ENCODE measurements around the gene DIAPH1.

DIAPH1 gene

DNA sequence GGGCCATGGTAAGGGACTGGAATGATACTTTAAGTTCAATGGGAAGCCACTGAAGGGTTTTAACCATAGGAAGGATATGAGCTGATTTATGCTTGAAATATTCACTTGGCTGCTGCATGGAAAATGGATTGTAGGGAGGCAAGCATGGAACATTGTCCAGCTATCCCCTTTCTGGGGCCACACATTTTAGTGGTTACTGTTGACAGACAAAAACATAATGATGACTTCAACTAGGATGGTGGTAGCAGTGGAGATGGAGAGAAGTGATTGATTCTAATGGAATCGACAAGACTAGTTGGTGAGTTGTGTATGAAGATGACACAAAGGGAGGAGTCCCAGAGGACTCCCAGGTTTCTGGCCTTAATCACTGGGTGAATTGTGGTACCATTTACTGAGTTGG lies 38.6 kb upstream of the DIAPH1 start:
- H3K4me2 ChIP-seq (ENCODE audit: low read depth, low read length, poor library complexity, severe bottlenecking) = no peak overlapping the region
- no peaks in the 10 kb centered on the region for H3K27me3 ChIP-seq (ENCODE audit: insufficient read depth, low read length, poor library complexity, severe bottlenecking)
- H3F3A ChIP-seq (ENCODE audit: low read depth) = no peaks in the 10 kb centered on the region
- no peaks in the 10 kb centered on the region for H3K4me1 ChIP-seq (ENCODE audit: insufficient read depth, low read length, poor library complexity, severe bottlenecking)
- no peak overlapping the region for H3K4me3 ChIP-seq (ENCODE audit: low read length, poor library complexity, severe bottlenecking)
- H3K9me2 ChIP-seq (replicated peaks; ENCODE audit: low read depth, low read length) = no peaks in the 10 kb centered on the region
- no peak for TF ChIP-seq EZH2phosphoT487 (IDR thresholded peaks at IDR 0.05; ENCODE audit: borderline replicate concordance)
- TF ChIP-seq, protein P1, sequence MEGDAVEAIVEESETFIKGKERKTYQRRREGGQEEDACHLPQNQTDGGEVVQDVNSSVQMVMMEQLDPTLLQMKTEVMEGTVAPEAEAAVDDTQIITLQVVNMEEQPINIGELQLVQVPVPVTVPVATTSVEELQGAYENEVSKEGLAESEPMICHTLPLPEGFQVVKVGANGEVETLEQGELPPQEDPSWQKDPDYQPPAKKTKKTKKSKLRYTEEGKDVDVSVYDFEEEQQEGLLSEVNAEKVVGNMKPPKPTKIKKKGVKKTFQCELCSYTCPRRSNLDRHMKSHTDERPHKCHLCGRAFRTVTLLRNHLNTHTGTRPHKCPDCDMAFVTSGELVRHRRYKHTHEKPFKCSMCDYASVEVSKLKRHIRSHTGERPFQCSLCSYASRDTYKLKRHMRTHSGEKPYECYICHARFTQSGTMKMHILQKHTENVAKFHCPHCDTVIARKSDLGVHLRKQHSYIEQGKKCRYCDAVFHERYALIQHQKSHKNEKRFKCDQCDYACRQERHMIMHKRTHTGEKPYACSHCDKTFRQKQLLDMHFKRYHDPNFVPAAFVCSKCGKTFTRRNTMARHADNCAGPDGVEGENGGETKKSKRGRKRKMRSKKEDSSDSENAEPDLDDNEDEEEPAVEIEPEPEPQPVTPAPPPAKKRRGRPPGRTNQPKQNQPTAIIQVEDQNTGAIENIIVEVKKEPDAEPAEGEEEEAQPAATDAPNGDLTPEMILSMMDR (conservative IDR thresholded peaks at IDR 0.05; ENCODE audit: low read length) = no peak
- H2AFZ ChIP-seq (ENCODE audit: low read length) = no peak overlapping the region
- H3K9me3 ChIP-seq (ENCODE audit: insufficient read depth, low read depth, low read length) = no peaks in the 10 kb centered on the region
- no peaks in the 10 kb centered on the region for H3K36me3 ChIP-seq (ENCODE audit: insufficient read depth, low read length)
- H3K79me2 ChIP-seq (ENCODE audit: insufficient read depth, low read length) = no peaks in the 10 kb centered on the region
- no peaks in the 10 kb centered on the region for H4K20me1 ChIP-seq (ENCODE audit: insufficient read depth, low read length, poor library complexity, severe bottlenecking)
- H3K9ac ChIP-seq (ENCODE audit: low read depth, low read length, poor library complexity, severe bottlenecking) = no peak overlapping the region

DNA sequence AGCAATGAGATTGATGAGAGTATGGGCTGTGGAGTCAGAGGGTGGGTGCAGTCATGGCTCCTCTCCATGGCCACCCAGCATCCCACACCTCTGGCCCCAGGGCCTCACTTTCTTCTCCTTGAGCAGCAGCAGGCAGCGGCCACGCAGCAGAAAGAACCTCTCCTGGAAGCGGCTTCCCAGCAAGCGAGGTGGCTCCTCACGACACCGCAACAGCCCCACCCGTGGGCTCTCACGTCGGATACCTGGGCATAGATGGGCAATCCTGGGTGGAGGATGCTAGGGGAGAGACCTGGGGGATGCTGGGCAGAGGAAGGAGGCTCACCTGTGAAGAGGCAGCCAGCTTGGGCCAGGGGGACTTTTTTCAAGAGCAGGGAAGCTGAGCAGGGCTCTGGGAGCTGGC lies 37.6 kb upstream of the DIAPH1 start:
- H3K4me2 ChIP-seq (ENCODE audit: low read depth, low read length, poor library complexity, severe bottlenecking) = no peak overlapping the region
- no peaks in the 10 kb centered on the region for H3K79me2 ChIP-seq (ENCODE audit: insufficient read depth, low read length)
- no peak overlapping the region for H3K4me3 ChIP-seq (ENCODE audit: low read length, poor library complexity, severe bottlenecking)
- H3F3A ChIP-seq (ENCODE audit: low read depth) = no peaks in the 10 kb centered on the region
- H3K9me3 ChIP-seq (ENCODE audit: insufficient read depth, low read depth, low read length) = no peaks in the 10 kb centered on the region
- H3K4me1 ChIP-seq (ENCODE audit: insufficient read depth, low read length, poor library complexity, severe bottlenecking) = peaks cover 3% of the 10 kb centered on the region
- H3K27me3 ChIP-seq (ENCODE audit: insufficient read depth, low read length, poor library complexity, severe bottlenecking) = no peaks in the 10 kb centered on the region
- no peak overlapping the region for H2AFZ ChIP-seq (ENCODE audit: low read length)
- TF ChIP-seq EZH2phosphoT487 (IDR thresholded peaks at IDR 0.05; ENCODE audit: borderline replicate concordance) = no peak
- TF ChIP-seq, protein P1 (conservative IDR thresholded peaks at IDR 0.05; ENCODE audit: low read length) = no peak
- no peaks in the 10 kb centered on the region for H3K36me3 ChIP-seq (ENCODE audit: insufficient read depth, low read length)
- no peaks in the 10 kb centered on the region for H4K20me1 ChIP-seq (ENCODE audit: insufficient read depth, low read length, poor library complexity, severe bottlenecking)
- H3K9me2 ChIP-seq (replicated peaks; ENCODE audit: low read depth, low read length) = no peaks in the 10 kb centered on the region
- H3K9ac ChIP-seq (ENCODE audit: low read depth, low read length, poor library complexity, severe bottlenecking) = no peak overlapping the region

DNA sequence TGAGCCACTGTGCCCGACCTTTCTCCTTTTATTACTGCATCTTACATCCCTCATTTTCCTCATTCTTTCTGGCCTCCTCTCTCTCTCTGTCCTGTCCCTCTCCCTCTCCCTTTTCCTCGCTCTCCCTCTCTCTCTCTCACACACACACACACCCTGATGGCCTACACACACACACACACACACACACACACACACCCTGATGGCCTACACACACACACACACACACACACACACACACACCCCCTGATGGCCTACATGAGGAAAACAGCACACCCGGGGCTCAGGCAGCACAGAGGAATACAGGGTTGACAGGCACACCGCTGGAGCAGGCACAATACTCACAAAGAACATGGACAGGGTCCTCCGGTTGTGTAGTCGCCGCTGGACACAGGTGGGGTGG lies 36.2 kb upstream of the DIAPH1 start:
- Histone ChIP-seq H3K79me2 (ENCODE audit: insufficient read depth, low read length) (no peaks in the 10 kb centered on the region), H3K4me2 (ENCODE audit: low read depth, low read length, poor library complexity, severe bottlenecking) (no peak overlapping the region), H3K9ac (ENCODE audit: low read depth, low read length, poor library complexity, severe bottlenecking) (no peak overlapping the region), H2AFZ (ENCODE audit: low read length) (no peak overlapping the region), H3K9me2 (replicated peaks; ENCODE audit: low read depth, low read length) (no peaks in the 10 kb centered on the region), H3K4me3 (ENCODE audit: low read length, poor library complexity, severe bottlenecking) (no peak overlapping the region), H3K4me1 (ENCODE audit: insufficient read depth, low read length, poor library complexity, severe bottlenecking) (peaks cover 3% of the 10 kb centered on the region), H4K20me1 (ENCODE audit: insufficient read depth, low read length, poor library complexity, severe bottlenecking) (no peaks in the 10 kb centered on the region), H3K9me3 (ENCODE audit: insufficient read depth, low read depth, low read length) (no peaks in the 10 kb centered on the region), H3K27me3 (ENCODE audit: insufficient read depth, low read length, poor library complexity, severe bottlenecking) (no peaks in the 10 kb centered on the region), H3K36me3 (ENCODE audit: insufficient read depth, low read length) (no peaks in the 10 kb centered on the region), H3F3A (ENCODE audit: low read depth) (no peaks in the 10 kb centered on the region)
- TF ChIP-seq, protein P1 (conservative IDR thresholded peaks at IDR 0.05; ENCODE audit: low read length) = no peak
- TF ChIP-seq EZH2phosphoT487 (IDR thresholded peaks at IDR 0.05; ENCODE audit: borderline replicate concordance) = no peak
